Activated naive CD8-positive, alpha-beta T cell (primary cell): ENCODE measurements around the gene BBX.
"Not testable (repeated sequence)": the region's sequence is repeated elsewhere in the genome, so short reads cannot be mapped to it uniquely, and the experiment has no call there.

ENCODE experiments used
- H3K27ac Mint-ChIP-seq: one replicate; pipeline ENCODE4 v1.8.0; 2021; ENCODE audit warnings: mixed read lengths
- H3K27me3 Mint-ChIP-seq: one replicate; pipeline ENCODE4 v1.8.0; 2021; ENCODE audit warnings: mixed read lengths
- H3K36me3 Mint-ChIP-seq: one replicate; pipeline ENCODE4 v1.8.0; 2021; ENCODE audit warnings: mixed read lengths
- H3K4me1 Mint-ChIP-seq: one replicate; pipeline ENCODE4 v1.8.0; 2021; ENCODE audit warnings: low read depth, mixed read lengths
- H3K4me3 Mint-ChIP-seq: one replicate; pipeline ENCODE4 v1.8.0; 2021; ENCODE audit warnings: mild to moderate bottlenecking, mixed read lengths
- H3K9me3 Mint-ChIP-seq: one replicate; pipeline ENCODE4 v1.8.0; 2021; ENCODE audit warnings: low read depth, mixed read lengths

Gene BBX

GRCh38 chr3:107562969-107563529, 40.3 kb downstream of the BBX start:
- Mint-ChIP-seq H3K27me3 (no peaks in the 10 kb centered on the region), H3K9me3 (no peaks in the 10 kb centered on the region), H3K4me1 (peaks cover 56% of the 10 kb centered on the region), H3K36me3 (no peaks in the 10 kb centered on the region), H3K4me3 (no peak overlapping the region), H3K27ac (no peak overlapping the region)

- H3K4me3 Mint-ChIP-seq, H3K36me3 Mint-ChIP-seq, H3K27me3 Mint-ChIP-seq, H3K27ac Mint-ChIP-seq, H3K9me3 Mint-ChIP-seq: not testable (repeated sequence)
- peaks cover 46% of the 10 kb centered on the region for H3K4me1 Mint-ChIP-seq
Observed at GRCh38 chr3:107565244-107565643, 42.5 kb downstream of the BBX start.

DNA sequence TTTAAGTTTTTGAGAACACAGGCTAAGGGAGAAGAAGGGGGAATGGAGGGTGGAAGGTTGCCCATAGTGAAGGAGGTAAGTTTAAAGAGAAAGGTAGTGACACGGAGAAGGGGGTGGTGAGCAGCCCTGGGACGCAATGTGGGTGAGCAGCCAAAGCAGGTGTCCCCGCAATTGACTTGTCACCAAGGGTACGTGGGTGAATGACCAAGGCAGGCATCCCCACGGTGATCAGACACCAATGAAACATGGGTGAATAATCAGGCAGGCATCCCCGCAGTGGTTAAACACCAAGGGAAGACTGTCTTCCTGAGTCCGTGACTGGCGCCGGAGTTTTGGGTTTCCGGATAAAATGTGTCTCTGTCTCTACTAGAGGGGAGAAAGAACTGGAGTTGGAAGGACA, 48.3 kb downstream of the BBX start:
- not testable (repeated sequence) for H3K4me3 Mint-ChIP-seq, H3K9me3 Mint-ChIP-seq
- peaks cover 32% of the 10 kb centered on the region for H3K4me1 Mint-ChIP-seq

GRCh38 chr3:107571492-107571891, 48.7 kb downstream of the BBX start:
- not testable (repeated sequence) for H3K4me3 Mint-ChIP-seq, H3K36me3 Mint-ChIP-seq, H3K9me3 Mint-ChIP-seq, H3K27me3 Mint-ChIP-seq, H3K27ac Mint-ChIP-seq
- peaks cover 31% of the 10 kb centered on the region for H3K4me1 Mint-ChIP-seq

More for the DNA sequence above, 48.3 kb downstream of the BBX start:
- H3K27me3 Mint-ChIP-seq, H3K27ac Mint-ChIP-seq, H3K36me3 Mint-ChIP-seq: not testable (repeated sequence)

- H3K4me1 Mint-ChIP-seq: peaks cover 42% of the 10 kb centered on the region
- H3K27ac Mint-ChIP-seq: no peak overlapping the region
- no peaks in the 10 kb centered on the region for H3K27me3 Mint-ChIP-seq
- no peak overlapping the region for H3K4me3 Mint-ChIP-seq
- H3K36me3 Mint-ChIP-seq: no peaks in the 10 kb centered on the region
- H3K9me3 Mint-ChIP-seq: no peaks in the 10 kb centered on the region
Observed at GRCh38 chr3:107574650-107575049, 51.9 kb downstream of the BBX start.

- no peaks in the 10 kb centered on the region for H3K9me3 Mint-ChIP-seq
- H3K4me1 Mint-ChIP-seq: peaks cover 40% of the 10 kb centered on the region
- no peaks in the 10 kb centered on the region for H3K27me3 Mint-ChIP-seq
- peak overlapping the region; percentile 36 for H3K27ac Mint-ChIP-seq
- H3K4me3 Mint-ChIP-seq: no peak overlapping the region
- no peaks in the 10 kb centered on the region for H3K36me3 Mint-ChIP-seq
Observed at GRCh38 chr3:107578091-107578490, 55.3 kb downstream of the BBX start.

- Mint-ChIP-seq H3K4me1 (peaks cover 40% of the 10 kb centered on the region), H3K4me3 (no peak overlapping the region), H3K36me3 (no peaks in the 10 kb centered on the region), H3K27me3 (no peaks in the 10 kb centered on the region), H3K27ac (no peak overlapping the region), H3K9me3 (no peaks in the 10 kb centered on the region)
Observed at GRCh38 chr3:107578523-107578922, 55.8 kb downstream of the BBX start.

DNA sequence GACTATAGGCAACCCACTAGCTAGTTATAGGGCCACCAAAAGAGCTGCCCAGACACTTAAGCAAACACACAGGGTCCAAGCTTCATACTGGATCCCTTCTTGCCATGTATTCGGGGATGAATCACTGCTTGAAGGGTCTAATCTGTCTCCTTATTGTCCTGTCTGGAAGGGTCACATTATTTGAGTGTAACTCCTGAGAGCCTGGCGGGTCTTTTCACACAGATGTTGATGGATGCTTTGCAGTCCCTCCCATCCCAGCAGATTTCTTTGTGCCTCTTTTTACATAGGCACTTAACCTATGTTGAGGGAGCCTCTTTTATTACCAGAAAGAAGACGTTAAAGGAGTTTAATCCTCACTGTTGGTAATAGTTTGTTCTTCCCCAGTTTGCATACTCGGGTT, 56.6 kb downstream of the BBX start:
- Mint-ChIP-seq H3K27ac (no peak overlapping the region), H3K9me3 (no peaks in the 10 kb centered on the region), H3K36me3 (no peaks in the 10 kb centered on the region), H3K4me3 (no peak overlapping the region), H3K27me3 (no peaks in the 10 kb centered on the region), H3K4me1 (peaks cover 40% of the 10 kb centered on the region)

DNA sequence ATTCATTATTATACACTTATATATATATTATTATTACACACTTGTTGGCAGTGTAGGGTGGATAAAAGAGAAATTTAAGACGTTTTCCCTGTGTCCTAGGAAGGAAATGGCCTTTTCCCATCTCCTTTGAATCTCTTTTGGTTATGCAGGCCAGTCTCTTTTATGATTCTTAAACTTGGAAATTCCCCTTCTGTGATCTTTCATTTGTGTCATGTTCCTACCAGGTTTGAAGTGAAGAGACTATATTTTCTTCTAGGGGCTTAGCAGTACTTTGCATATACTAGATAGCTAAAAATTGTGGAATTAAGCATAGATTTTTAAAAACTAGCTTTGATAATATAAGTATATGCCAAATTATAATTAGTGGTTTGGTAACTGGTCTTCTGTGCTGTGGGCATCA, 58.5 kb downstream of the BBX start:
- no peak overlapping the region for H3K27ac Mint-ChIP-seq
- no peaks in the 10 kb centered on the region for H3K9me3 Mint-ChIP-seq
- H3K36me3 Mint-ChIP-seq: peaks cover 4% of the 10 kb centered on the region
- H3K4me1 Mint-ChIP-seq: peaks cover 35% of the 10 kb centered on the region
- H3K27me3 Mint-ChIP-seq: no peaks in the 10 kb centered on the region
- no peak overlapping the region for H3K4me3 Mint-ChIP-seq

GRCh38 chr3:107588217-107588616, 65.5 kb downstream of the BBX start:
- Mint-ChIP-seq H3K27ac (no peak overlapping the region), H3K4me3 (no peak overlapping the region), H3K9me3 (no peaks in the 10 kb centered on the region)

DNA sequence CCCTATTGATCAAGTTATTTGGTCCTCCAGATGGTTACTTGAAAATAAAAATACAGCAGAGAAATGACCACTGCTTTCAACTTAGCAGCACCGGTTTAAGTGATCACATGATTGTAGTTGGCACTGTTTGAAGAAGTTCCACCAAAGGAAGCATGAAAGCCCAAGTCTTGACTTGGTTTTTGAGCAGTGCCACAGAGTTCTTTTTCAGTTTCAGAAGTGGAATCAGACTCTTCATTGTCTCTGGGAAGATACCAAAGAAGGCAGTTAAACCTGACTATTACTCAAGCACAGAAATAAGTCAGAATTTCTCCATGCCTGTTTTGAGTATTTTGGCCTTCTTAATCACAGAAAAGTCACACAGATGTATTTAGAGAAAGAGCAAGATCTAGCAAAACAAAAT, 66.7 kb downstream of the BBX start:
- Mint-ChIP-seq H3K9me3 (no peaks in the 10 kb centered on the region), H3K27me3 (no peaks in the 10 kb centered on the region), H3K27ac (peak overlapping the region; percentile 8), H3K4me3 (no peak overlapping the region), H3K36me3 (peaks cover 11% of the 10 kb centered on the region), H3K4me1 (peaks cover 28% of the 10 kb centered on the region)

More at GRCh38 chr3:107588217-107588616, 65.5 kb downstream of the BBX start:
- Mint-ChIP-seq H3K36me3 (peaks cover 11% of the 10 kb centered on the region), H3K4me1 (peaks cover 23% of the 10 kb centered on the region), H3K27me3 (no peaks in the 10 kb centered on the region)

- H3K27me3 Mint-ChIP-seq: no peaks in the 10 kb centered on the region
- H3K9me3 Mint-ChIP-seq: no peaks in the 10 kb centered on the region
- peaks cover 37% of the 10 kb centered on the region for H3K4me1 Mint-ChIP-seq
- H3K4me3 Mint-ChIP-seq: no peak overlapping the region
- no peak overlapping the region for H3K27ac Mint-ChIP-seq
- peaks cover 7% of the 10 kb centered on the region for H3K36me3 Mint-ChIP-seq
Observed at GRCh38 chr3:107590786-107591185, 68.0 kb downstream of the BBX start.

DNA sequence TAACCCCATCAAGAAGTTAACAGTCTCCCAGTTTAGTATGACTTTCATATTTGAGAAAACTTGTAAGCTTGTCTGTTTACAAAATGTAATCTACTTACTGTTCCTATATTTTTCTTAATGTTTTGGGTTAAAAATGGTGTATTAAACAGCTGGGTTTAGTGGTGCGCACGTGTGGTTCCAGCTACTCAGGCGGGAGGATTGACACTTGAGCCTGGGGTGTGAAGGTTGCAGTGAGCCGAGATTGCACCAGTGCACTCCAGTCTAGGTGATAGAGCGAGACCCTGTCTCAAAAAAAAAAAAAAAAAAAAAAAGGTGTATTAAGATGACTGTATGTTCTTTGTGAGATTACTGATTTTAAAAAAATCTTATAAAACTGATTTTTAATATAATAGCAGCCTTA, 69.3 kb downstream of the BBX start:
- no peak overlapping the region for H3K4me3 Mint-ChIP-seq
- peaks cover 45% of the 10 kb centered on the region for H3K4me1 Mint-ChIP-seq
- H3K27ac Mint-ChIP-seq: no peak overlapping the region
- peaks cover 7% of the 10 kb centered on the region for H3K36me3 Mint-ChIP-seq
- H3K9me3 Mint-ChIP-seq: no peaks in the 10 kb centered on the region
- H3K27me3 Mint-ChIP-seq: no peaks in the 10 kb centered on the region

GRCh38 chr3:107594870-107595269, 72.1 kb downstream of the BBX start:
- H3K9me3 Mint-ChIP-seq: no peaks in the 10 kb centered on the region
- no peaks in the 10 kb centered on the region for H3K36me3 Mint-ChIP-seq
- H3K4me1 Mint-ChIP-seq: peaks cover 50% of the 10 kb centered on the region
- H3K27me3 Mint-ChIP-seq: no peaks in the 10 kb centered on the region
- no peak overlapping the region for H3K27ac Mint-ChIP-seq
- no peak overlapping the region for H3K4me3 Mint-ChIP-seq

DNA sequence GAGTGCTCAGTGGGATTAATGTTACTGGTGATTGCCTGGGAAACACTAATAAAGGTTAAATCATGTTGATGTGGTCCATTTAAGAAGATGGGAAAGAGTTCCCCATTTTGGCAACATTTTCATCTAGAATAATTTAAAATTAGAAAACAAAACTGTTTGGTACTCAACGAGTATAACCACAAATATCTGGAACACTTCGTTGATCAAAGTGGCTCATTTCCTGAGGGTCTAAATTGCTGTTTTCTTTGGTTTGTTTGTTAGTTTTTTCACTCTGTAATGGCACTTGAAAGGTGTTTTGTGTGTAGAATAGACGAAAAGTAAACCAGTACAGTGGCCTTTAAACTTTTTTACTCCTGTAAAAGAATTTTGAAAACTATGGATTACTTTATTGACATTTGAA, 73.9 kb downstream of the BBX start:
- Mint-ChIP-seq H3K27me3 (no peaks in the 10 kb centered on the region), H3K4me3 (no peak overlapping the region), H3K4me1 (peaks cover 66% of the 10 kb centered on the region), H3K9me3 (no peaks in the 10 kb centered on the region), H3K36me3 (no peaks in the 10 kb centered on the region), H3K27ac (no peak overlapping the region)

GRCh38 chr3:107598926-107599771, 76.4 kb downstream of the BBX start:
- Mint-ChIP-seq H3K27ac (peak overlapping the region; percentile 94), H3K36me3 (peaks cover 4% of the 10 kb centered on the region)

More at GRCh38 chr3:107598926-107599771, 76.4 kb downstream of the BBX start:
- Mint-ChIP-seq H3K4me3 (peak overlapping the region; percentile 91), H3K27me3 (no peaks in the 10 kb centered on the region), H3K9me3 (no peaks in the 10 kb centered on the region), H3K4me1 (peaks cover 69% of the 10 kb centered on the region)
